CD4-positive, alpha-beta T cell (primary cell): ENCODE measurements around the gene TMEM256. TPM values are rescaled to one million over a fixed set of nuclear protein-coding genes. Genes with fewer than 3 reads are reported as not detected.
A peak's percentile ranks its signal among the peaks of the same experiment; 100 is the strongest.

Experiments used
- ATAC-seq: fragments of 200-7000 bp; cut with Tn5 transposase; one replicate; pipeline ENCODE4 v1.10.0; 2022; ENCODE audit warnings: mild to moderate bottlenecking; ENCODE audit not compliant: poor library complexity
- CTCF ChIA-PET: fragments of 350-600 bp; sonication (Branson Sonifier 250); formaldehyde crosslinking; loops from one replicate; lab custom pipeline; 2021; ENCODE audit warnings: antibody characterized with exemption, inconsistent platforms; lab: Charles Lee
- POLR2A ChIA-PET: fragments of 350-600 bp; sonication (Branson Sonifier 250); formaldehyde crosslinking; loops from one replicate; lab custom pipeline; 2021; ENCODE audit warnings: antibody characterized with exemption, inconsistent platforms; lab: Charles Lee
- DNase-seq, 14 experiments: peaks; one replicate each; pipeline ENCODE4 v3.0.0-alpha.2; 2013 to 2020; ENCODE audit warnings: mixed read lengths in 2 of 14
- H3K27ac ChIP-seq, 2 donors: one replicate each; pipeline versions ENCODE4 v1.5.1 to v1.7.0; 2013; ENCODE audit warnings: low read length in 2 of 2, low read depth in 1 of 2, mild to moderate bottlenecking in 1 of 2
- H3K27me3 ChIP-seq, 2 experiments: 1 replicate in 1 of 2; 2 replicates in 1 of 2; pipeline versions ENCODE4 v1.6.1 to v1.7.0; 2013; ENCODE audit warnings: low read length in 2 of 2, control low read depth in 1 of 2, mild to moderate bottlenecking in 1 of 2, moderate library complexity in 1 of 2; ENCODE audit not compliant: insufficient read depth in 2 of 2, control insufficient read depth in 1 of 2
- H3K36me3 ChIP-seq: one replicate; pipeline ENCODE4 v1.6.1; 2013; ENCODE audit warnings: low read length, control low read depth; ENCODE audit not compliant: insufficient read depth
- H3K4me1 ChIP-seq: one replicate; pipeline ENCODE4 v1.6.1; 2013; ENCODE audit warnings: low read length, control low read depth; ENCODE audit not compliant: insufficient read depth
- H3K4me3 ChIP-seq: one replicate; pipeline ENCODE4 v1.5.1; 2013; ENCODE audit warnings: mild to moderate bottlenecking, low read length, moderate library complexity
- H3K9me3 ChIP-seq, 2 experiments: 1 replicate in 1 of 2; 2 replicates in 1 of 2; pipeline versions ENCODE4 v1.6.1 to v1.7.0; 2013; ENCODE audit warnings: low read length in 2 of 2, mild to moderate bottlenecking in 2 of 2, control low read depth in 1 of 2, moderate library complexity in 1 of 2; ENCODE audit not compliant: control insufficient read depth in 1 of 2, insufficient read depth in 1 of 2
- H3K27ac Mint-ChIP-seq: one replicate; pipeline ENCODE4 v1.8.0; 2020; ENCODE audit warnings: mixed read lengths
- H3K27me3 Mint-ChIP-seq: one replicate; pipeline ENCODE4 v1.8.0; 2021; ENCODE audit warnings: mixed read lengths
- H3K36me3 Mint-ChIP-seq: one replicate; pipeline ENCODE4 v1.8.0; 2021; ENCODE audit warnings: low read depth, mixed read lengths
- H3K4me1 Mint-ChIP-seq: one replicate; pipeline ENCODE4 v1.8.0; 2021; ENCODE audit warnings: low read depth, mixed read lengths
- H3K4me3 Mint-ChIP-seq: one replicate; pipeline ENCODE4 v1.8.0; 2020; ENCODE audit warnings: mild to moderate bottlenecking, mixed read lengths
- H3K9me3 Mint-ChIP-seq: one replicate; pipeline ENCODE4 v1.8.0; 2020; ENCODE audit warnings: mixed read lengths
- intact Hi-C, 2 experiments: fragments of 100-400 bp; cut with DNase I in 1 of 2; cut with micrococcal nuclease in 1 of 2; formaldehyde crosslinking; loops; one replicate each; pipeline versions ENCODE4 v1.15.1 to v1.9.0; 2023 to 2025; cut with DNase I, micrococcal nuclease
- total RNA-seq, 174 experiments: library from RNA in 2 of 174; stranded (reverse) in 2 of 174; gene quantifications; one replicate each; pipeline ENCODE4 v1.2.3 and lab custom pipeline; 2021 to 2026
- TF ChIP-seq, protein P1 (sequence below): fragments of 200-600 bp; IDR thresholded peaks from one replicate; pipeline ENCODE4 v1.8.0; 2022; ENCODE audit warnings: antibody characterized with exemption, mild to moderate bottlenecking

The TMEM256 gene
- total RNA-seq, 2 experiments from 2014 or later = 29.0 to 29.4 TPM

DNA sequence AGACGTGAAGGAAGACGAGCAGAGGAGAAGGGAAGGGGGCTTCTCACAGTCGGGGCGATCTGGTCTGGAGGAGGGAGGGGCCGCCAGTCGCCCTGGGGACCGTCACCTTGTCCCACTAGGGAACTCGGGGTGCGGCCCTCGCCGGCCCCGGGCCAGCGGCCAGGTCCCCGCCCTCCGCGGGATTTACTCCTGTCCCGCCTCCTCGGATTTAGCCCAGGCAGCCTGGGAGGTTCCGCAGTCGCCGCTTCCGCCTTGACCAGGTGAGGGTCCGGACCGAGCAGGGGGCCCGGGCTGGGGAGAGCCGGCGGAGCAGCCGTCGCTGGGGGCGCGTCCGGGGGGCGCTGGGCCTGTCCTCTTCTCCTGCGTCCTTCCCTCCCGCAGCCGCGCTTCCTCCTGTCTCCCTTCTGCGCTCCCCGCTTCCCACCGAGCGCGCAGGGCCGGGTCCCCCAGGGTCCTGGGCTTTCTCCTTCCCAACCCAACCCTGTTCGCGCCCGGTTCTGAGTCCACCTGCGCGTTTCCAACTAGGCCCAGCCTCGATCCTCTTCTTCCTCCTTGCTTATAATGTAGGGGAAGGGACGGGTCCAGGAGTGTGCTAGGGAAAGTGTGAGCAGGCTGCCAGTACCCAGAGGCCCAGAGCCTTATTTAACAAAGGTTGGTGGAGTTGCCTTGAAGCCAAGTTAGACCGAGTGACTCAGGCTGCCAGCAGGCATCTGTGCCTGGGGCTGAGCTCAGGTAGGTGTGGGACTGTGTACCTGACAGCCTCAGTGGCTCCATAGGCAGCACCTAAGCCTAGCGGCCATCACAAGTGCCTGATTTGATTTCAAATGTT lies 22.8 kb downstream of the TMEM256 start, which contains the start of gene TNK1:
TSS of gene TNK1 (plus strand) at position 235 of the 829 bp plus-strand sequence. CDS start 1,838 bp downstream, outside the sequence.
- ChIA-PET CTCF (interaction anchor here (0.8 kb wide), 1 partner anchor 25 kb away, joined by 4 read pairs; no protein-coding TSS in a partner anchor), POLR2A (no interaction called here)
- Histone ChIP-seq H3K4me3 (no peak within 1 kb of the TSS), H3K4me1 (peaks cover 28% of the 10 kb centered on the region), H3K27ac (no peak within 1 kb of the TSS), H3K36me3 (no peaks in the 10 kb centered on the region), H3K9me3 (peaks cover 0 to 4% of the 10 kb centered on the region in 2 experiments), H3K27me3 (peaks cover 21 to 22% of the 10 kb centered on the region in 2 experiments)
- intact Hi-C loops = loop anchor here in 1 of 2 experiments (10.0 kb wide), 1 partner anchor 54 kb away; the partner anchor contains the start of genes FGF11 and TMEM102
- DNase-seq = no peak
- peaks cover 55% of the 10 kb centered on the region for H3K27me3 Mint-ChIP-seq
- H3K36me3 Mint-ChIP-seq = peaks cover 8% of the 10 kb centered on the region
- TF ChIP-seq, protein P1, sequence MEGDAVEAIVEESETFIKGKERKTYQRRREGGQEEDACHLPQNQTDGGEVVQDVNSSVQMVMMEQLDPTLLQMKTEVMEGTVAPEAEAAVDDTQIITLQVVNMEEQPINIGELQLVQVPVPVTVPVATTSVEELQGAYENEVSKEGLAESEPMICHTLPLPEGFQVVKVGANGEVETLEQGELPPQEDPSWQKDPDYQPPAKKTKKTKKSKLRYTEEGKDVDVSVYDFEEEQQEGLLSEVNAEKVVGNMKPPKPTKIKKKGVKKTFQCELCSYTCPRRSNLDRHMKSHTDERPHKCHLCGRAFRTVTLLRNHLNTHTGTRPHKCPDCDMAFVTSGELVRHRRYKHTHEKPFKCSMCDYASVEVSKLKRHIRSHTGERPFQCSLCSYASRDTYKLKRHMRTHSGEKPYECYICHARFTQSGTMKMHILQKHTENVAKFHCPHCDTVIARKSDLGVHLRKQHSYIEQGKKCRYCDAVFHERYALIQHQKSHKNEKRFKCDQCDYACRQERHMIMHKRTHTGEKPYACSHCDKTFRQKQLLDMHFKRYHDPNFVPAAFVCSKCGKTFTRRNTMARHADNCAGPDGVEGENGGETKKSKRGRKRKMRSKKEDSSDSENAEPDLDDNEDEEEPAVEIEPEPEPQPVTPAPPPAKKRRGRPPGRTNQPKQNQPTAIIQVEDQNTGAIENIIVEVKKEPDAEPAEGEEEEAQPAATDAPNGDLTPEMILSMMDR = no peak
- peak within 1 kb of the TSS; percentile 56 for H3K4me3 Mint-ChIP-seq
- no peaks in the 10 kb centered on the region for H3K9me3 Mint-ChIP-seq
- no peak for ATAC-seq
- H3K27ac Mint-ChIP-seq = no peak within 1 kb of the TSS
- peaks cover 10% of the 10 kb centered on the region for H3K4me1 Mint-ChIP-seq

DNA sequence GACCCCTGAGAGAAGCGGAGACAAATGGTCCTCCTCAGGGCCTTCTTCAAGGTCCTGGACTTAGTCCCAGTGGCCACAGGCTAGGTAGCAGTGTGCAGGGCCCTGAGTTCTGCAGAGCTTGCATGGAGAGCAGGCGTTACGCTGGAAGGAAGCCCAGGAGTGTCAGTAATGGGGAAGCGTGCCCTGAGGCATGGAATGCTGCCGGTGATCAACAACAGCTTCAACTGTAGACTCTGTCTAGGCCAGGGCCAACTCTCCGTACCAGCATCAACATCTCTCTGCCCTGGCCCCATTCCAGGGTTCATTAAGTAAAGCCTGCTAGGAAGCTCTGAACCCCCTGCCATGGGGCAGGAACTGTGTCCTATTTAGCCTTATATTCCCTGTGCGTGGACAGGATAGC lies 23.6 kb downstream of the TMEM256 start:
- Histone ChIP-seq H3K9me3 (peaks cover 0 to 4% of the 10 kb centered on the region in 2 experiments), H3K27ac (no peak overlapping the region), H3K27me3 (peaks cover 21 to 22% of the 10 kb centered on the region in 2 experiments), H3K36me3 (no peaks in the 10 kb centered on the region), H3K4me1 (peaks cover 28% of the 10 kb centered on the region), H3K4me3 (no peak overlapping the region)
- Mint-ChIP-seq H3K4me1 (peaks cover 10% of the 10 kb centered on the region), H3K27me3 (peaks cover 55% of the 10 kb centered on the region), H3K4me3 (peak overlapping the region; percentile 56), H3K27ac (no peak overlapping the region), H3K9me3 (no peaks in the 10 kb centered on the region), H3K36me3 (peaks cover 4% of the 10 kb centered on the region)
- intact Hi-C loops = loop anchor here in 1 of 2 experiments (10.0 kb wide), 1 partner anchor 54 kb away; the partner anchor contains the start of genes FGF11 and TMEM102
- ChIA-PET CTCF (interaction anchor here (0.8 kb wide), 1 partner anchor 24 kb away, joined by 4 read pairs; no protein-coding TSS in a partner anchor), POLR2A (no interaction called here)
- ATAC-seq = no peak
- TF ChIP-seq, protein P1 = no peak
- DNase-seq = no peak

DNA sequence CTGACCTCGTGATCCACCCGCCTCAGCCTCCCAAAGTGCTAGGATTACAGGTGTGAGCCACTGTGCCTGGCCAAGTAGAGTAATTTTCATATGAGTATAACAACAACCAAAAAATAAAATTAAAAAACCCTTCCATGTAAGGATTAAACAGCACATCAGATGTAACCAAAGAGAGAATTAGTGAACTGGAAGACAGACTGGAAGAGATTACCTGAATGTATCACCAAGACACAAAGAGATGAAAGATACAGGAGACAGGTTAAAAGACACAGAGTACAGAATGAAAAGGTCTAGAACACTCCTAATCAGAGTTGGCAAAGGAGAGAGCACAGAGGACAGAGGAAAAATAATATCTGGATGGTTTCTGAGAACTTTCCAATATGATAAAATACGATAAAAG lies 24.8 kb downstream of the TMEM256 start:
- peaks cover 20% of the 10 kb centered on the region for H3K4me1 ChIP-seq
- no peak overlapping the region for H3K27ac Mint-ChIP-seq
- POLR2A ChIA-PET = no interaction called here
- H3K4me3 ChIP-seq = no peak overlapping the region
- intact Hi-C loops = no loop called here
- CTCF ChIA-PET = no interaction called here
- TF ChIP-seq, protein P1 = no peak
- no peaks in the 10 kb centered on the region for H3K36me3 Mint-ChIP-seq
- H3K27me3 Mint-ChIP-seq = peaks cover 55% of the 10 kb centered on the region
- H3K36me3 ChIP-seq = no peaks in the 10 kb centered on the region
- ATAC-seq = no peak
- peaks cover 0 to 4% of the 10 kb centered on the region in 2 experiments for H3K9me3 ChIP-seq
- H3K9me3 Mint-ChIP-seq = no peaks in the 10 kb centered on the region
- peaks cover 21 to 22% of the 10 kb centered on the region in 2 experiments for H3K27me3 ChIP-seq
- H3K4me1 Mint-ChIP-seq = peaks cover 4% of the 10 kb centered on the region
- H3K27ac ChIP-seq = no peak overlapping the region
- H3K4me3 Mint-ChIP-seq = no peak overlapping the region
- no peak for DNase-seq
